GM21717 (cell line): ENCODE data around the gene ADH1B.
"Not testable (repeated sequence)": the region's sequence is repeated elsewhere in the genome, so short reads cannot be mapped to it uniquely, and the experiment has no call there.

ENCODE experiments used
- ATAC-seq: cut with Tn5 transposase; IDR thresholded peaks from one replicate; pipeline ENCODE4 v1.9.1; 2021; ENCODE audit warnings: mild to moderate bottlenecking, moderate library complexity; ENCODE audit not compliant: unreplicated experiment

Gene ADH1B

DNA sequence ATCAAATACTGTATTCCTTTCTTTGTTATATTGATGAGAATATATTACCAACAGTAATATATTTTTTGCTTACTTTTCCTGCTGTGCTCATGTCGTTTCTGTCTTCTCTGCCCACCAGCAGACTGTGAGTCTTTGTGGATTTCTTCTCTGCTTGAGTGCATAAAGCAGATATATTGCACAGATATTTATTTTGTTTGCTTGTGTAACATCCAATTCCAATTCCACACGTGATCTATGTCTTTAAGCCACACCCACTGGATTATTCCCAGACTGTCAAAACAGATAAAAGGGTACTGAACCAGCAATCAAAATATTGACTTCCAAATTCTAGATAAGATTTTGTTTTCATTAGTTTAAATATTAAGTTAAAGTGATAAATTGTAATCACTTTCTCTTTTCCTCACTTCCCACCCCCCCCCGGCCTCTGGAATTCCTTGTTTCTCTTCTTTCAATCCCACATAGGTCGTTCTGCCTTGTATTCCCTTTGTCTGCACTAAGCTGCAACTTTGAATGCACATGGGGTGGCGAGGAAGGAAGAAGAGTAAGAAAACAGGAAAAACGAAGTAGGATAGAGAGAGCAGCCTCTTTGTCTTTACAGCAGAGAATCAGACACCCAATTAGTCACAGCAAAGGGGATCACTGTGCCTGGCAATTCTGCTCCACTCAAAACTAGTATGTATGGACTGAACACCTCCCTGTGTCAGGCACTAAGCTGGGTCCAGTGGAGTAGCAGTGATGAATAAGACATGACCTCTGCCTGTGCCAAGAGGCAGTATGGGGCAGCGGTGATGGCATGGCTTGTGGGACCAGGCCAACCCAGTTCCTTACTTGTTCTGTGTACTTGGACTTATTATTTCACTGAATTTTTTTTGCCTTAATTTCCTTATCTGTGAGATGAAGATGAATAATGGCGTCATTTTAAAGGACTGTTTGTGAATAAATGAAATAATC, at the start of gene ADH1B:
Gene ADH1B, minus strand, starts transcription at position 161 of the 951 bp plus-strand sequence. Its CDS starts 70 bp downstream, at position 91.
- ATAC-seq: no peak

DNA sequence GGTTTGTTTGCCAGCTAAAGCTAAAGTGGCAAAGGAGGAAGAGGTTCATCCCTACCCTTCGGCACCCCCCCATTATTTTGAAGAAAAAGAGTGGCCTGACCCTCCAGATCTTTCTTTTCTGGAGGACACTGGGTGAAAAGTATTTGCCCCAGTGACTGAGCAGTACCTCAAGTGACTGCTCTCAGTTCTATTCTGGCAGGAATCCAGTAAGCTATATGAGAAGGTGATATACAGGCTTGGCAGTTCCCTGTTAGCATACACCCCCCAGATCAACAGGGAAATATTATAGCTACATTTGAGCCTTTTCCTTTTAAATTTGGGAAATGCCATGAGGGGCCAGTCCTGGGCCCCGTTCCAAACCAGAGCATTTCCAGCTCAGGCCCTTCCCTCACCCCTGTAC, 46.6 kb upstream of the ADH1B start:
- ATAC-seq: not testable (repeated sequence)

DNA sequence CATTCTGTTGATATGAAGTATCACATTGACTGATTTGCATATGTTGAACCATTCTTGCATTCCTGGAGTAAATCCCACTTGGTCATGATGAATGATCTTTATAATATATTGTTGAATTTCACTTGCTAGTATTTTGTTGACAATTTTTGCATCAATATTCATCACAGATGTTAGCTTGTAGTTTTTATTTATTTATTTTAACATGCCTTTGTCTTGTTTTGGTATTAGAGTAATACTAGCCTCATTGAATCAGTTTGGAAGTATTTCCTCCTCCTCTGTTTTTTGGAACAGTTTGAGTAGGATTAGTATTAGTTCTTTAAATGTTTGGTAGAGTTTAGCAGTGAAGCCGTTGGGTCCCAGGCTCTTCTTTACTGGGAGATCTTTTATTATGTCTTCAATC, 45.3 kb upstream of the ADH1B start:
- no peak for ATAC-seq

DNA sequence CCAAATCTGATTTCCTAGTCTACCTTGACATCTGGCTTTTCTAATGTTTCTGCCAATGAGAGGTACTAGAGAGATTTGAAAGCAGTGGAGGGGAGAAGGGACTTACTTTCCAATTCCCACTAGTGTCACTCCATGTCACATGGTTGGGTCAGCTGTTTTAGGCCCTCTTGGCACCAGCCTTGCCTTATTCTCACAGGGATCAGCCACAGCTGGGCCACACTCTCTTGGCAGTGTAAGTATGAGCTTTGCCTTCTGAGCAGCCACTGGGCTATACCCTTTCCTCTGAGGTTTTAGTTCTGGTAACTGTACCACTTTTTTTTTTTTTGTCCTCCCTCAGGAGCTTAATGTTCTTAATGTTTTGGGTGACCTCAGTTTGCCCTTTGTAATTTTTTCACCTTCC, 41.6 kb upstream of the ADH1B start:
- no peak for ATAC-seq

DNA sequence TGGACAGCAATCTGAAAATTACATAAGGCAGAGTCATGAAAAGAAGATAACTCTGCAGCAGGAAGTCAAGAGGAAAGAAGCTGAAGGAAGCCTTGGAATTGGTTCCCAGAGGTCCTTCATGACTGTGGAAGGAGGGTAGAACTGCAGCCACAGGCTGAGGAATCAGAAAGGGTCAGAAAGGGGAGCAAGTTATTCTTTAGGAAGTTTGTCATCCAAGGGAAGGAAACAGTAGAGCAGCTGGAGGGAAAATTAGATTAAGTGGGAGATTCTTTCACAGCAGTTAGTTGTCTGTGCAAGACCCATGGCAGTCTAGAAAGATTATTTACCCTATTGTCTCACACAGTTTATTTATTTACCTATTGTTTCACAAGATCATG, 40.7 kb upstream of the ADH1B start:
- no peak for ATAC-seq

DNA sequence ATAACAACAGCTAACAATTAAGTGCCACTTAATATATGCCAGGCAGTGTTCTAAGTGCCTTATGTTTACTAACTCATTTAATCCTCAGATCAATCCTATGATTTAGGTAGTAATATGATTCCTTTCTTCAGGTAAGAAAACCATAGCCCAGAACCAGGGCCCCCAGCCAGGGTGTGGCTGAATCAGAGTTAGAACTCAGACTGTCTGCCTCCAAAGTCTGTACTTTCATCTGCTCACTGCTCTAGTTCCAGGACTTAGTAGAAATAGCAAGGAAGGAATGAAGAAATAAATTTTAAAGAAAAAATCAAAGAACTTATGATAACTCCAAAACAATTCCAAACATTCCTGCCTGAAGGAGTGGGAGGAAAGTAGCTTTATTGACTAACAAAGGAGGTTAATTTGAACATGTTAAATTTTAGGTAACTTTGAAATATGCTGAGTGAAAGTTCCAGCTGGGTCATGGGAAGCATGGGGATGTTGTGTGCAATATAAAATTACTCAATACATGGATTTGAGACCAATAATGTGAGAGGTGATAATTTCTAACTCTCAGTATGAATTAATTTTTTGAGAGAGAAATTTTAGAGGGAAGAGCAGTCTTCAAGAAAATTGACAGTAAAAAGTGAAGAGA, 40.2 kb upstream of the ADH1B start:
- ATAC-seq: no peak

DNA sequence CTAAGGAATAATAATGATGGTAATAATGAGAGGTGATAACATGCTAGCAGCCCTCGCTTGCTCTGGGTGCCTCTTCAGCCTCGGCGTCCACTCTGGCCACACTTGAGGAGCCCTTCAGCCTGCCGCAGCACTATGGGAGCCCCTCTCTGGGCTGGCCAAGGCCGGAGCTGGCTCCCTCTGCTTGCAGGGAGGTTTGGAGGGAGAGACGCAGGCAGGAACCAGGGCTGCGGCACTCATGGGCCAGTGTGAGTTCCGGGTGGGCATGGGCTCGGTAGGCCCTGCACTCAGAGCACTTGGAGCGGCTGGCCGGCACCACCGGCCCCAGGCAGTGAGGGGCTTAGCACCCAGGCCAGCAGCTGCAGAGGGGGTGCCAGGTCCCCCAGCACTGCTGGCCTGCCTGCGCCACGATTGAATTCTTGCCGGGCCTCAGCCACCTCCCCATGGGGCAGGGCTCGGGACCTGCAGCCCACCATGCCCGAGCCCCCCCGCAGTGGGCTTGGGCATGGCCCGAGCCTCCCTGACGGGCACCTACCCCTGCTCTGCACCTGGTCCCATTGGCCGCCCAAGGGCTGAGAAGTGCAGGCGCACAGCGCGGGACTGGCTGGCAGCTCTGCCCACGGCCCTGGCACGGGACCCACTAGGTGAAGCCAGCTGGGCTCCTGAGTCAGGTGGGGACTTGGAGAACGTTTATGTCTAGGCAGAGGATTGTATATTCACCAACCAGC, 38.4 kb upstream of the ADH1B start:
- no peak for ATAC-seq

DNA sequence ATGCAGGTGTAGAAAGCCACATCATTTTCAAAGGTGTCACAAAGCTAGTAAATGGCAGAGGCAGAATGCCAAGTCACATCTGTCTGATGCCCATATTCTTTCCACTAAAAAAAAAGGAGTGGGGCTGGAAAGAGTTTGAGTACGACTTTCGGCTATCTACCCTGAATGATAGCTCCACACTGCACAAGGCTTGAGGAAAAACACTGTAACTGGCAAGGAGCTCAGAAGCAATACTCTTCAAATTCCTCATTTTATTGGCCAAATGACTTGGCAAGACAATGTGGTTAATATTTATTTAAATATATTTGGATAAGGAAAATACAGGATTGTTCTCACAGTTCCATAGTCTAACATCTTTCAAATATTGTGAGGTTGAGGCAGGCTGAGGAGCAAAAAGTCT, 36.7 kb upstream of the ADH1B start:
- no peak for ATAC-seq

DNA sequence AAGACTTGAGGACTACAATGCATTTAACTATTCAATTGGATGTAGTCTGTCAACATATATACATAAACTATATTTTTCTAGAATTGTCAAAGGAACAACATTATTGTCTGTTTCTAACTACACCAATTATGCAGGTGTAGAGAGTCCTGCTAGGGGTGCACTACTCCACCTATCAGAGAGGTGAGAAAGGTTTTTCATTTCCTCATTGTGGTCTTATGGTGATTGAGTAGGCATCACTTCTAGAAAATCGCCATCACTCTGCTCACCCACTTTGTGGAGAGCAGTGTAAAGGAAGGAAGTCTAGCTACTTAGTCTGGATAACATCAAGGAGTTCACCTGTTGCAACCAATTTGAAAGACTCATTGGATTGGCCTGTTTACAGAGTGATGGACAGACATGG, 35.8 kb upstream of the ADH1B start:
- ATAC-seq: peak; percentile 82

DNA sequence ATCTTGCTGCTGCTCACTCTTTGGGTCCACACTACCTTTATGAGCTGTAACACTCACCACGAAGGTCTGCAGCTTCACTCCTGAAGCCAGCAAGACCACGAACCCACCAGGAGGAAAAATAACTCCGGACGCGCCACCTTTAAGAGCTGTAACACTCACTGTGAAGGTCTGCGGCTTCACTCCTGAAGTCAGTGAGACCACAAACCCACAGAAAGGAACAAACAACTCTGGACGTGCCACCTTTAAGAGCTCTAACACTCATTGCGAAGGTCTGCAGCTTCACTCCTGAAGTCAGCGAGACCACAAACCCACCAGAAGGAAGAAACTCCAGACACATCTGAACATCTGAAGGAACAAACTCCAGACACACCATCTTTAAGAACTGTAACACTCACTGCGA, 34.9 kb upstream of the ADH1B start:
- not testable (repeated sequence) for ATAC-seq

DNA sequence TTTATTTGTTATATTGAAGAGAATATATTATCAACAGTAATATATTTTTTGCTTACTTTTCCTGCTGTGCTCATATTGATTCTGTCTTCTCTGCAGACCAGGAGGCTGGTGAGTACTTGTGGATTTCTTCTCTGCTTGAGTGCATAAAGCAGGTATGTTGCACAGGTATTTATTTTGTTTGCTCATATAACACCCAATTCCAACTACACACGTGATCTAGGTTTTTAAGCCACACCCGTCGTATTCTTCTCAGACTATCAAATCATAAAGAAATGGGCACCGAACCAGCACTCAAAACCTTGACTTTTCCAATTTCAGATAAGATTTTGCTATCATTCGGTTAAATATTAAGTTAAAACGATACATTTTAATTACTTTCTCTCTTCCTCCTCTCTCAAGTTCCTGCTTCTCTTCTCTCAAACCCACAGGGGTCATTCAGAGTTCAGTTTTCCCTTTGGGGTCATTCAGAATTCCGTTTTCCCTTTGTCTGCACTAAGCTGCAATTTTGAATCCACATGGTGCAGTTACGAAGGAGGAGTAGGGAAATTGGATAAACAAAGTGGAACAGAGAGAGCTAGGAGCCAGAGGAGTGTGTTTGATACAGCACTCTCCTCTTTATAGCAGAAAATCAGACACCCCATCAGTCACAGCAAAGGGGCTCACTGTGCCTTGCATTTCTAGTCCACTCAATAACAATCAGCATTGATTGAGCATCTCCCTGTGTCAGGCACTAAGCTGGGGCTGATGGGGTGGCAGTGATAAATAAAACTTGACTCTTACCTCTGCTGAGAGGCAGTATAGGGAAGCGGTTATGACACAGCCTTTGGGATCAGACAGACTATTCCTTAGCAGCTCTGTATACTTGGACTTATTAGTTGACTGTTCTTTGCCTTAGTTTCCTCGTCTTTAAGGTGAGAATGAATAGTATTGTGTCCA, 31.7 kb upstream of the ADH1B start, which contains the start of gene ADH1C:
Gene ADH1C, minus strand, starts transcription at position 145 of the 936 bp plus-strand sequence. Its CDS starts 71 bp downstream, at position 74.
- ATAC-seq: no peak

DNA sequence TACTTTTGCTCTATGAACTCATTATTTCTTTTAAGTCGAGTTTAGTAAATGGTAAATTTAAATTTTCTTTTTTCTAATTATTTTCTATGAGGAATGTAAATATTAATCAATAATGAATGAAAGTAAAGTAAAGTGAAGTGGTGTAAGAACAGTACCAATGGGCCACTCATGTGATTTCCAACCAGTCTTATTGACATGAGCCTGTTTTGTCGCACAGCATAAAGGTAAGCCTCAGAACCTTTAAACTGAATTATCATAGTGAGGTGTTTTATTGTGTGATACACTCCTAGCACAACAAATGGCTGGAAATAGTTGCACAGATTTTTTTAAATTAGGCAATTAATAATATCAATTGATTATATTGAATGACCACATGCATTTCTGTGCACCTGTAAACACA, 30.3 kb upstream of the ADH1B start:
- ATAC-seq: no peak

DNA sequence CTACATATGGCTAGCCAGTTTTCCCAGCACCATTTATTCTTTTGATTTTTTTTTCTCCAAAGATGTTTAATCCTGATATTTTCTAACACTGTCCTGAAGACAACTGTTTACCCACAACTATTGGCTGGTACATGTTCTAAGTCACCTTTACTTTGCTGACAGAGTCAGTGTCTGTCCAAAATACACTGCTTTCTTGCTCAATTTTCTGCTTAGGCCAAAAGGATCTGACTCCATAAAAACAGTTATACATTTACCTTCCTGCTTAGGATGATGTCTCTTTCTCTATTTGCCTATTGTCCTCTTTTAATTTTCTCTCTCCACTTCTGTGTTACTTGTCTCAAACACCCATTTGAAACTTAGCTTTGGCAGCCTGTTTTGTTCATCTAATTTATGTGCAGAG, 28.1 kb upstream of the ADH1B start:
- ATAC-seq: no peak

DNA sequence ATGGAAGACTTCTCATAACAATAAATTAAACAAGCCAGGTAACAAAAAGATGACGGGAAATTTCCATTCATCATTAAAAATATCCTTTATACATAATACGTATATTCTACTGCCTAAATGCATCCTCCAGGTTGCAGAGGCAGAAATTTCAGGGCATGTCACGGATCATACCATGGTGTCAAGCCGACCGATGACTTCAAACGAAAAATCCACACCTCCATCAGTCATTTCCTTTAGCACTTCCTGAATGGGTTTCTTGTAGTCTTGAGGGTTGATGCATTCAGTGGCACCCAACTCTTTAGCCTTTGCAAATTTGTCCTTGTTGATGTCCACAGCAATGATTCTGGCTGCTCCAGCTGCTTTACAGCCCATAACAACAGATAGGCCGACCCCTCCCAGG, 21.4 kb upstream of the ADH1B start:
- not testable (repeated sequence) for ATAC-seq

DNA sequence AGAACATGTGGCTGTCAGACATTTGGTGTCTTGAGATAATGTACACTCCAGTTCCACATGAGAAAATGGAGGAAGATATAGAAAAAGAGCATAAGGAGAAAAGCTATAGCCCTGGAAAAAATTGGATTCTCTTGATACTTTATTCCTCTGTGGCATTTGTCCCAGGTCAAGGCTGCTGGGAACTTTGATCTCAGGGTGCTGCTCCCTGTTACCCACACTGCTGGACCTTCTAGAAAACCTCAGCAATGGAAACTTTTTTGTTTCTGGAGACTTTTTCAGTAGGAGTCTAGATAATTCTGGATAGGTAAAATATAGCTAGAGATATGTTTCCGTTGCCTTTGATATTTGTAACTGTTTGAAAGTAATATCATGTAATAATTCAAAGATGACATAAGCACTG, 20.2 kb upstream of the ADH1B start:
- no peak for ATAC-seq

DNA sequence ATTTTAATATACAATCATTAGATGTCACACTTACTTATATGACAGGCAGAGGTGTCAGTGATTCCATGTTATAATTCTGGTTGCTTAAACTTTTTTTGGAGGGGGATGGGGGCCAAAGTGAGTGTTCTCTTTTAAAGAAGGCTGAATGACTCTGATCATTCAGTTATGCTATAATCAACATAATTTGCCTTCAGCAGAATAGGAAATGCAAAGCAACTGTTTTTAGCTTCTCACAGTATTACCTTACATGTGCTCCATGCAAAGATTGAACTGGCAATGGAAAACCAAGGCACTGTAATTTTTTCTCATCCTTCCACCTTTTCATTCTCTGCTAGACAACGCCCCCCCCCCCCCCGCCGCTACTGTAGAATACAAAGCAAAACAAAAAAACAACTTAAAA, 18.0 kb upstream of the ADH1B start:
- no peak for ATAC-seq

DNA sequence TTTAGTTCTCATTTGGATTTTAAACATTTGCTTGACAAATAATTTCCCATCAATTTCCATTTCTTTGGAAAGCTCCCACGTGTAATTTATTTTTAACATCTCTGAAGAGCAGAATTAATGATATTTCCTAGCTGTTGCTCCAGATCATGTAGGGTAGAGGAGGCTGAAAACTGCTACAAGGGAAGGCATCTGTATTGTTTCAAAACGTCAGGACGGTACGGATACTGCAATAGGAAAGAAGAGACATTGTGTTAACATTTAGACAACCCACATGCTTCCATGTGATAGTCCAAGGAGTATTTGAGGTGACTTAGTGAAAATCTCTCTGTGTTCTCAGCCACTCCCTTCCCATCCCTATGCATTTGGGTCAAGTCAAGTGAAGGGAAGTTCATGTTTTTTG, 15.4 kb upstream of the ADH1B start:
- ATAC-seq: no peak

DNA sequence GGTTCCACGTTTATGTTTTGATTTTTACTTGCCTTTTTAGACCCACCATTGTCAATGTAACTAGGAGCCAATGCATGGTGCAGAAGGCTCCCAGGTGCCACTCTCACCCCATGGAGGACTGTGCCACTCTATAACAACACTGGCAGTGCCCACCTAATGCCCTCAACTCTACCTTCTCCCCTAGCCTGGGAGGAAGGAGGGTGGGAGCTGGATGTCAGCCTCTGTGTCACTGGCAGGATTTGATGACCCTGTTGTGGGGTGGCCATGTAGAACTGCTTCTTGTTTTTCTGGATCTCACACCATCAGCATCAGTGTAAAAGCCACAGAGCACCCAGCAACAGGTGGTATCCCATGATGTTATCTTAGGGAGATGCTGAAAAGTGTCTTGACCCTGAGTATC, 13.7 kb upstream of the ADH1B start:
- ATAC-seq: no peak

DNA sequence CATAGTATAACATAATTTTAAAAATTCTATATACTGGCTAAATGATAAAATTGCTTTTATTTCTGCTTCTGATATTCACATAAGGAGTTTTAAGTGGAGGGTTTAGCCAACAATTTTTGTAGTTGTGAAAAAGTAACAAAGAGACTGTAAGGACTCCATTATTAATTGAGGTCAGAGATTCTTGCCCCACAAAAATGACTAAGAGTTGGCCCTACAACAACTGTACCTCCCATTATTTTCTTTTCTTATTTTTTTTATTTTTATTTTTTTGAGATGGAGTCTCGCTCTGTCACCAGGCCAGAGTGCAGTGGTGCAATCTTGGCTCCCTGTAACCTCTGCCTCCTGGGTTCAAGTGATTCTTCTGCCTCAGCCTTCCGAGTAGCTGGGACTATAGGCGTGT, 9.4 kb upstream of the ADH1B start:
- ATAC-seq: no peak

DNA sequence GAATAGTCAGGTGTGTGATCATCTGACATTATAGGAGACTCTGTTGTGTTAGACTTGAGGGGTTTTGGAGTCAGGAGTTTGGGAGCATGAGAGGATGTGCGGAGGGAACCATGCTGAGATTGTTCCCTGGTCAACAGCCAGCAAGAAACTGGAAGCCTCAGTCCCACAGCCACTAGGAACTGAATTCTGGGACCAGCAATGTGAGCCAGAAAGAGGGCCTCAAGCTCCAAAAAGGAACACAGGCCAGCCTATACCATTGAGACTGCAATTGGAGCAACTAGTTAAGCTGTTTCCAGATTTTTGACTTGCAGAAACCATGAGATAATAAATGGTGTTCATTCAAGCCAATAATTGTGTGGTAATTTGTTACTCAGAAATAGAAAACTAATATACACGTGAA, 8.7 kb upstream of the ADH1B start:
- no peak for ATAC-seq
